ENCODE measurements around the gene CALN1. TPM values are rescaled to one million over a fixed set of nuclear protein-coding genes. Genes with fewer than 3 reads are reported as not detected.

CALN1 gene
- total and polyA plus RNA-seq, 4 donors: 0.02 to 0.91 (median 0.03) TPM

DNA sequence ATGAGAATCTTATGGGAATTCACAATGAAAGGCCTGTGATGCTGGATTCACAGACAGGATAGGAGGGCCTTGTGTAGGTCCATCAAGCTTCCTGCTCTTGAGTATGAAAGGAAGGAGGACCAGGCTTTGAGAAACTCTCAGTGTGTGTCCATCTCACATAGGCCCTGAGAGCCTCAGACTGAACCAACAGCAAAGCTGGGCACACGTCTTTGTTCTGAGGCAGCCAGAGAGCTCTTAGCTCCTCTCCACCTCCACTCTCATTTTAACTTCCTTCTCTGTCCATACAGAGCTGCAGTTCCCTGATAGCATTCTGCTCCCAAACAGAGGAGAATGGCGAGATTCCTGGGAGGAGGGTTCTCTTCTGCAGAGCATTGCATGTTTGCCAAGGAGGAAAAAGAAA, 515.6 kb downstream of the CALN1 start:
- TF ChIP-seq, protein P1, sequence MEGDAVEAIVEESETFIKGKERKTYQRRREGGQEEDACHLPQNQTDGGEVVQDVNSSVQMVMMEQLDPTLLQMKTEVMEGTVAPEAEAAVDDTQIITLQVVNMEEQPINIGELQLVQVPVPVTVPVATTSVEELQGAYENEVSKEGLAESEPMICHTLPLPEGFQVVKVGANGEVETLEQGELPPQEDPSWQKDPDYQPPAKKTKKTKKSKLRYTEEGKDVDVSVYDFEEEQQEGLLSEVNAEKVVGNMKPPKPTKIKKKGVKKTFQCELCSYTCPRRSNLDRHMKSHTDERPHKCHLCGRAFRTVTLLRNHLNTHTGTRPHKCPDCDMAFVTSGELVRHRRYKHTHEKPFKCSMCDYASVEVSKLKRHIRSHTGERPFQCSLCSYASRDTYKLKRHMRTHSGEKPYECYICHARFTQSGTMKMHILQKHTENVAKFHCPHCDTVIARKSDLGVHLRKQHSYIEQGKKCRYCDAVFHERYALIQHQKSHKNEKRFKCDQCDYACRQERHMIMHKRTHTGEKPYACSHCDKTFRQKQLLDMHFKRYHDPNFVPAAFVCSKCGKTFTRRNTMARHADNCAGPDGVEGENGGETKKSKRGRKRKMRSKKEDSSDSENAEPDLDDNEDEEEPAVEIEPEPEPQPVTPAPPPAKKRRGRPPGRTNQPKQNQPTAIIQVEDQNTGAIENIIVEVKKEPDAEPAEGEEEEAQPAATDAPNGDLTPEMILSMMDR (IDR thresholded peaks at IDR 0.05; ENCODE audit: control extremely low read depth, extremely low read depth): no peak
- DNase-seq (no peak), ATAC-seq (ENCODE audit: insufficient read depth, low FRiP score) (no peak)
- Histone ChIP-seq H3K4me1 (ENCODE audit: control insufficient read depth in 5 of 5, insufficient read depth in 5 of 5, low read length in 5 of 5) (no peaks in the 10 kb centered on the region), H3K9ac (ENCODE audit: insufficient read depth in 1 of 2, low read length in 2 of 2) (no peak overlapping the region), H3K36me3 (ENCODE audit: control insufficient read depth in 4 of 4, insufficient read depth in 4 of 4, low read length in 4 of 4) (no peaks in the 10 kb centered on the region), H3K9me3 (ENCODE audit: control insufficient read depth in 4 of 4, insufficient read depth in 3 of 4, low read length in 3 of 4) (peaks cover 0 to 2% (median 0%) of the 10 kb centered on the region in 4 donors), H3K27me3 (ENCODE audit: control insufficient read depth in 3 of 3, insufficient read depth in 3 of 3, low read length in 2 of 3) (no peaks in the 10 kb centered on the region), H3K4me3 (no peak overlapping the region), H3K27ac (ENCODE audit: low read depth in 1 of 2, low read length in 1 of 2) (no peak overlapping the region)
- WGBS, 2 donors: 50 to 55% methylated on average over 2 of the region's 2 CpGs

DNA sequence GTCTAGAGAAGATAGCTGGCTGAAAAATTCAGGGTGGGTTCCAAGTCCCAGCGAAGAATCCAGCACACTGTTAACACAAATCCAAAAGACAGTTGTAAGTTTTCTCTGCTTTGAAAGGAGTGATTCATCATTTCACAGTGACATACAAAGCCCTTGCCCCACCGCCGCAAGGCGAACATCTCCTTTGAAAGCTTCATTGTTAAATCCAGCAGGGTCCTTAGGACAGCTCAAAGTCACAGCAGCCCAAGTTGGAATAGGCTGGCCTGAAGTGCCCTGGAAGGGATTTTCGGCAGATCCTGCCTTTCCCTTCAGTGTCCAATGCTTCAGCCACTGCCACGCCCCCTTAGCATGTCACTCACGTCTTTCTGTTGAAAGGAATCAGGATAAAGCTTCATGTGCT, 526.1 kb downstream of the CALN1 start:
- 41% methylated on average over 7 of the region's 7 CpGs for WGBS, 2 donors
- Histone ChIP-seq H3K36me3 (ENCODE audit: control insufficient read depth in 4 of 4, insufficient read depth in 4 of 4, low read length in 4 of 4) (no peaks in the 10 kb centered on the region), H3K9ac (ENCODE audit: insufficient read depth in 1 of 2, low read length in 2 of 2) (no peak overlapping the region), H3K4me3 (no peak overlapping the region), H3K27ac (ENCODE audit: low read depth in 1 of 2, low read length in 1 of 2) (no peak overlapping the region), H3K9me3 (ENCODE audit: control insufficient read depth in 4 of 4, insufficient read depth in 3 of 4, low read length in 3 of 4) (peaks cover 0 to 11% (median 5%) of the 10 kb centered on the region in 4 donors), H3K27me3 (ENCODE audit: control insufficient read depth in 3 of 3, insufficient read depth in 3 of 3, low read length in 2 of 3) (no peaks in the 10 kb centered on the region), H3K4me1 (ENCODE audit: control insufficient read depth in 5 of 5, insufficient read depth in 5 of 5, low read length in 5 of 5) (no peaks in the 10 kb centered on the region)
- TF ChIP-seq, protein P1 (IDR thresholded peaks at IDR 0.05; ENCODE audit: control extremely low read depth, extremely low read depth): no peak
- ATAC-seq (ENCODE audit: insufficient read depth, low FRiP score): no peak
- no peak for DNase-seq

DNA sequence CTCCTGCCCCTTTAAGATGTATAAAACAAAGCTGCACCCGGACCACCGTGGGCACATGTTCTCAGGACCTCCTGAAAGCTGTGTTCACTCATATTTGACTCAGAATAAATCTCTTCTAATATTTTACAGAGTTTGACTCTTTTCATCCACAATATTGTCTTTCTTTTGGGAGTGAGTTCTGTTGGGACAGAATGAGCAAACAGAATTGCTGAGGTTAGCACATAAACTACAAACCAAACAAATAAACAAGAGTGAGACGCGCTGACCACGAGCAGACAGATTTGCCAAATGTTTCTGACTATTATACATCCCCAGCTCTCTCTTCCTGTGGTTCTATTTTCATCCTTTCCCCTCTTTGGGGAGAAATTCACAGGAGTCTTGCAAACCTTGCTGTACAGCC, 526.7 kb downstream of the CALN1 start:
- H3K27ac ChIP-seq (ENCODE audit: low read depth in 1 of 2, low read length in 1 of 2): no peak overlapping the region
- TF ChIP-seq, protein P1 (IDR thresholded peaks at IDR 0.05; ENCODE audit: control extremely low read depth, extremely low read depth): no peak
- H3K9me3 ChIP-seq (ENCODE audit: control insufficient read depth in 4 of 4, insufficient read depth in 3 of 4, low read length in 3 of 4): peaks cover 0 to 11% (median 5%) of the 10 kb centered on the region in 4 donors
- H3K27me3 ChIP-seq (ENCODE audit: control insufficient read depth in 3 of 3, insufficient read depth in 3 of 3, low read length in 2 of 3): no peaks in the 10 kb centered on the region
- ATAC-seq (ENCODE audit: insufficient read depth, low FRiP score) (no peak), DNase-seq (no peak)
- H3K36me3 ChIP-seq (ENCODE audit: control insufficient read depth in 4 of 4, insufficient read depth in 4 of 4, low read length in 4 of 4): no peaks in the 10 kb centered on the region
- no peak overlapping the region for H3K4me3 ChIP-seq
- no peak overlapping the region for H3K9ac ChIP-seq (ENCODE audit: insufficient read depth in 1 of 2, low read length in 2 of 2)
- WGBS, 2 donors: 44 to 47% methylated on average over 5 of the region's 5 CpGs
- no peaks in the 10 kb centered on the region for H3K4me1 ChIP-seq (ENCODE audit: control insufficient read depth in 5 of 5, insufficient read depth in 5 of 5, low read length in 5 of 5)

DNA sequence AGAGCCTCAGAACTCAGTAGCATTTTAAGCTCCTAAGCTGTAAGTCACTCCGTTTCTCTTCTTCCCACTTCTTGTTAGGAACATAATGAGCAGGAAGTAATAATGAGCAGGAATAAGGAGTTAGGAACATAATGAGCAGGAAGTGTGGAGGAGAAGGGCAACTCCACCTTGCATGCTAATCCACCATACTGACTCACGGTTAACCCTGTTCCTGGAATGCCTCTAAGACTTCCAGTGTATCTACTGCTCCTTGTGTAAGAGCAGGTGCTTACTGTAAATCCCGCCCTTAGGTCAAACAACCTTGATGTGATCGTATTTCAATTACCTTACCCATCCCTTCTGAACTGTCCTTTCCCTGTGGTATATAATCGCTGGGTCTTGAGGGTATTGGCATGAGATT, 528.7 kb downstream of the CALN1 start:
- no peaks in the 10 kb centered on the region for H3K27me3 ChIP-seq (ENCODE audit: control insufficient read depth in 3 of 3, insufficient read depth in 3 of 3, low read length in 2 of 3)
- no peak overlapping the region for H3K27ac ChIP-seq (ENCODE audit: low read depth in 1 of 2, low read length in 1 of 2)
- ATAC-seq (ENCODE audit: insufficient read depth, low FRiP score) (no peak), DNase-seq (no peak)
- TF ChIP-seq, protein P1 (IDR thresholded peaks at IDR 0.05; ENCODE audit: control extremely low read depth, extremely low read depth): no peak
- no peaks in the 10 kb centered on the region for H3K4me1 ChIP-seq (ENCODE audit: control insufficient read depth in 5 of 5, insufficient read depth in 5 of 5, low read length in 5 of 5)
- H3K9me3 ChIP-seq (ENCODE audit: control insufficient read depth in 4 of 4, insufficient read depth in 3 of 4, low read length in 3 of 4): peaks cover 0 to 11% (median 4%) of the 10 kb centered on the region in 4 donors
- H3K9ac ChIP-seq (ENCODE audit: insufficient read depth in 1 of 2, low read length in 2 of 2): no peak overlapping the region
- no peak overlapping the region for H3K4me3 ChIP-seq
- 88 to 92% methylated on average over 5 of the region's 5 CpGs for WGBS, 2 donors
- no peaks in the 10 kb centered on the region for H3K36me3 ChIP-seq (ENCODE audit: control insufficient read depth in 4 of 4, insufficient read depth in 4 of 4, low read length in 4 of 4)
